Activated T-helper 1 cell treated with anti-CD3 and anti-CD28 coated beads, Interleukin-12 subunit alpha, Interleukin-12 subunit beta, Interleukin-2, Interleukin-4 antibody, amounts not matched to agents 30 ng/mL and 10 ng/mL and 1 ng/mL, durations not matched to agents 14 hours and 24 hours and 36 hours (primary cell): ENCODE results near the gene EPB41L4B. TPM values are rescaled to one million over a fixed set of nuclear protein-coding genes. Genes with fewer than 3 reads are reported as not detected.
A peak's percentile ranks its signal among the peaks of the same experiment; 100 is the strongest.

Source experiments
- DNase-seq: peaks from one replicate; pipeline ENCODE4 v3.0.0; 2021; ENCODE audit warnings: low spot score
- H3K27ac Mint-ChIP-seq: one replicate; pipeline ENCODE4 v1.8.0; 2021; ENCODE audit warnings: mild to moderate bottlenecking, mixed read lengths
- H3K27me3 Mint-ChIP-seq: one replicate; pipeline ENCODE4 v1.8.0; 2022; ENCODE audit warnings: mild to moderate bottlenecking, moderate library complexity, mixed read lengths; ENCODE audit not compliant: insufficient read depth
- H3K36me3 Mint-ChIP-seq: one replicate; pipeline ENCODE4 v1.8.0; 2021; ENCODE audit warnings: low read depth, mixed read lengths
- H3K4me1 Mint-ChIP-seq: one replicate; pipeline ENCODE4 v1.8.0; 2021; ENCODE audit warnings: low read depth, mixed read lengths
- H3K4me3 Mint-ChIP-seq: one replicate; pipeline ENCODE4 v1.8.0; 2021; ENCODE audit warnings: mild to moderate bottlenecking, moderate library complexity, mixed read lengths
- H3K9me3 Mint-ChIP-seq: one replicate; pipeline ENCODE4 v1.8.0; 2021; ENCODE audit warnings: mixed read lengths
- intact Hi-C: fragments of 100-400 bp; cut with micrococcal nuclease; formaldehyde crosslinking; loops from one replicate; pipeline ENCODE4 v1.15.1; 2024
- total RNA-seq: library from RNA; stranded (reverse); gene quantifications from 2 replicates; pipeline ENCODE4 v1.2.3, GENCODE V29; 2022

The EPB41L4B gene
- total RNA-seq, 1 donor from 2014 or later: 2.2 TPM

DNA sequence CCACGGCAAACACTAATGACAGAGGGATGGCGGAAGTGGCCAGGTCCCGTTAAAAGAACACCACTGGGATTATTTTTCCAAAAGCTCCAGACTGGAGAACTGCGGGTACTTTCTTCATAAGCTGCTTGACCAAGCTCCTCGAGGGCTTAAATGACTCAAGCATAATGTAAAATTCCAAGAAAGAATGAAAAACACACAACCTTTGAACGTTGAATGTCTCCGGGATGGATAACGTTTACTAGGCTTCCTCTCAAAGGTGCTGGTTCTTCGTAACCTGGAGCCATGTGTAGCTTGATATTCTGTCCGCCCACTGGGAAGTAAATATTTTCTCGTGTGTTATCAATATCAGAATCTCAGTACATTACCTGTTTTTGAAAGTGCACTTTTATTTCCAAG lies 67.6 kb downstream of the EPB41L4B start:
- no peaks in the 10 kb centered on the region for H3K9me3 Mint-ChIP-seq
- no peak overlapping the region for H3K4me3 Mint-ChIP-seq
- DNase-seq: no peak
- no peaks in the 10 kb centered on the region for H3K36me3 Mint-ChIP-seq
- intact Hi-C loops: no loop called here
- H3K27me3 Mint-ChIP-seq: peaks cover 3% of the 10 kb centered on the region
- no peak overlapping the region for H3K27ac Mint-ChIP-seq
- H3K4me1 Mint-ChIP-seq: no peaks in the 10 kb centered on the region

DNA sequence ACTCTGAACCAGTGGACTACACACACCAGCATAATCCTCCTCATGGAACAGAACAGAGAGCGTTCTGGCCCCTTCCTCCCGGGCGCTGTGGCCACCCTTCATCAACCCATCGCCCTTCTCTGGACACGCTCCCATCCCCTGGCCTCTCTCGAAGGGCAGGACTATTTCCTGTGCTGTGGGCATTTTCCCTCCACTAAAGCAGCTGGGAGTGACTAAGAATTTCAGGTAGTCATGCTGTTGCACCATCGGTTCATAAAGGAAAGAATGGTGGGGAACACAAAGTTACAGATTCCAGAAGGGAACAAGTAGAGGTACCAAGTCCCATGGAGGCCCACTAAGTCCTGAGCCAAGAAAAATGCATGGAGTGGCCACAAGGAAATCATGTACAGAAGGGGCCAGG lies 68.6 kb downstream of the EPB41L4B start:
- Mint-ChIP-seq H3K27me3 (peaks cover 7% of the 10 kb centered on the region), H3K36me3 (no peaks in the 10 kb centered on the region), H3K4me3 (no peak overlapping the region), H3K4me1 (no peaks in the 10 kb centered on the region), H3K9me3 (no peaks in the 10 kb centered on the region), H3K27ac (no peak overlapping the region)
- intact Hi-C loops: no loop called here
- DNase-seq: no peak

DNA sequence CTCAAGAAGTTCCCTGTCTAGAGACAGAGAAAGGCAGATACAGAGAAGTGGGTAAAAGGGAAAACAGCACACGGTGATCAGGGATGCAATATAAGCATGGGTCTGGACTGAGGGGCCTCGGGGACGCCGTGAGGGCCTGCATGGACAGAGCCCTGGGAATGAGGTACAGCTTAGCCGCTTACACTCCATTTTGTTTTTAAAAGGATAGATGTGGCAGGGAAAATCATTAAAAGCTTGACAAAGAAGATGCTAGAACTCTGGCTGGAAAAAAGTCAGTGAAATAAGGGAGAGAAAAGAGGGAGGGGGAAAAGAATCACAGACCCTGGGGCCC lies 69.1 kb downstream of the EPB41L4B start:
- H3K27ac Mint-ChIP-seq: no peak overlapping the region
- H3K36me3 Mint-ChIP-seq: no peaks in the 10 kb centered on the region
- no peak for DNase-seq
- intact Hi-C loops: no loop called here
- H3K27me3 Mint-ChIP-seq: peaks cover 4% of the 10 kb centered on the region
- no peaks in the 10 kb centered on the region for H3K4me1 Mint-ChIP-seq
- no peak overlapping the region for H3K4me3 Mint-ChIP-seq
- H3K9me3 Mint-ChIP-seq: no peaks in the 10 kb centered on the region

DNA sequence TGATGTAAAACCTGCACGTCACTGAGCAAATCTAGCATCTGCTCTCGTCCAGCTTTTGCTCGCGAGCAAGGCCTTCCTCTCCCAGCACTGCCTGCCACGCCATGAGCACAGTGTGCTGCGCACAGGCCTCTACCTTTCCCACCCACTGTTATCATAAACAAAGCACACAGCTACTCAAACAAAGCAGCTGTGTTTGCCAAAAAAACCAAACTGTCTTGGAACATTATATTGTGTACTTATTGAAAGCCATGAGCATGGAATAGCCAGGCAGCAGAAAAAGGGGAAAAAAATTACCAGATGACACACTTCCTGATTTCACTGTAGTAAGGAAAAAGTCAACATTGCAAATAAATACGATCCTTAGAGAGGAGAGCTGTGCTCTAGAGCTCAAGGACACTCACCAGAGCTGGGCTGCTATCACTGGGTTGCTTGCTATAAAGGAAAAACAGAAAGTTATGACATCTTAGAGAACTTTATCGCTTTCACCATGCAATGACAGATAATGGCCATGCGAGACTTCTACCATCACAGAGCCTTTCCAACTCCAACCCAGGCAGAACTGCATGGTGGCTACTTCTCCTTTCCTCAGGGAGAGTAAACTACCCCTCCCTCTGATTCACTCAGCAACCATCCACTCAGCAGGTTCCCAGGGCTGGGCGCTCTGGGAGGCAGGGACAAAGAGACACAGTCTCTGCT lies 69.6 kb downstream of the EPB41L4B start:
- H3K4me3 Mint-ChIP-seq: no peak overlapping the region
- H3K9me3 Mint-ChIP-seq: no peaks in the 10 kb centered on the region
- peaks cover 3% of the 10 kb centered on the region for H3K27me3 Mint-ChIP-seq
- H3K36me3 Mint-ChIP-seq: no peaks in the 10 kb centered on the region
- no peaks in the 10 kb centered on the region for H3K4me1 Mint-ChIP-seq
- intact Hi-C loops: no loop called here
- no peak for DNase-seq
- no peak overlapping the region for H3K27ac Mint-ChIP-seq

DNA sequence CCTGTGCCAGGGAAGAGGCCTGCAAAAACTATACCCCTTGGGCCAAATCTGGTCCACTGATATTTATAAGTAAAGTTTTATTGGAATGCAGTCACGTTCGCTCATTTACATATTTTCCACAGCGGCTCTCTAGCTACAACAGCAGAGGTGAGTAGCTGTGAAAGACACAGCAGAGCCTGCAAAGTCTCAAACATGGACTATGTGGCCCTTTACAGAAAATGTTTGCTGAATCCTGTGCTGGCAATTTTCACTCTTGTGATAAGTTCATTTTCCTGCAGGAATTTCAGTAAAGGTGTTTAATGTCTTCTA lies 70.1 kb downstream of the EPB41L4B start:
- DNase-seq: no peak
- no peaks in the 10 kb centered on the region for H3K4me1 Mint-ChIP-seq
- intact Hi-C loops: no loop called here
- no peak overlapping the region for H3K27ac Mint-ChIP-seq
- H3K9me3 Mint-ChIP-seq: no peaks in the 10 kb centered on the region
- no peaks in the 10 kb centered on the region for H3K36me3 Mint-ChIP-seq
- H3K27me3 Mint-ChIP-seq: peaks cover 3% of the 10 kb centered on the region
- no peak overlapping the region for H3K4me3 Mint-ChIP-seq

DNA sequence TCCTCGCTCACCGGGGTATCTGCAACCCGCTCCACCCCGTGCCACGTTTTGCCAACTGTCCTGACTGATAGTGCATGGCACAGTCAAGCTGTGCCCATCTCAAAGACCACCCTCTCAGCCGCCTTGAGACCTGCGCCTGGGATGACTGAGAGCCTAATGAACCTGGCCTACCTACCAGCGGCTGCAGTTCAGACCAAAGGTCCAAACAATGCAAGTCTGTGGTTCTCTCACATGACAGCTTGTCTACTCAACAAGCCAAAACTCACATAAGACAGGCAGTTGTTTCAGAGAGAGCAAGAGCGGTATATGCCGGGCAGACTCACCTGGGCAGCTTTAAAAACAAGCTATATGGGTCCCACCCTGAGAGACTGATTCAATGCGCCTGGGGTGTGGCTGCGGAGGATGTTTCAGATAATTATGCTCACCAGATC lies 70.5 kb downstream of the EPB41L4B start:
- Mint-ChIP-seq H3K9me3 (no peaks in the 10 kb centered on the region), H3K4me3 (no peak overlapping the region), H3K4me1 (no peaks in the 10 kb centered on the region), H3K27me3 (peaks cover 3% of the 10 kb centered on the region), H3K36me3 (no peaks in the 10 kb centered on the region), H3K27ac (no peak overlapping the region)
- intact Hi-C loops: no loop called here
- no peak for DNase-seq

DNA sequence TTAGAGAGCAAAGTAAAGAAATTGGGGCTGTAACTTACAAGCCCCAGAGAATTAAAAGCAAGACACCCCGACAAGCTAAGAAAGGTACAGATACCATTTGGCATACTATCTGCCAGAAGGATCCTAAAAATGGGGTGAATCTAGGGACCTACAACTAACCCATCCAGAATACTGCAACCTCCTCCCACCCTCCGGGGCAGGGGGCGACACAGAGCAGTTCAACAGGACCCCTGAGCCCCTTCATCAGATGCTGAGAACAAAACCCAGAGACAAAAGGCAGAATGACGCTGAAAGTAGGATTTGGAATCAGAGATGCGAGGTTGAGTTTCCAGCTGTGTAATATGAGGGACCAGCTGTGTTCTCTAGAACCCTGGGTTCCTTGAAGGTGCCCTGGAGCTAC lies 71.2 kb downstream of the EPB41L4B start:
- Mint-ChIP-seq H3K4me3 (no peak overlapping the region), H3K9me3 (no peaks in the 10 kb centered on the region), H3K27me3 (peaks cover 6% of the 10 kb centered on the region), H3K36me3 (no peaks in the 10 kb centered on the region), H3K4me1 (no peaks in the 10 kb centered on the region), H3K27ac (no peak overlapping the region)
- intact Hi-C loops: no loop called here
- no peak for DNase-seq

DNA sequence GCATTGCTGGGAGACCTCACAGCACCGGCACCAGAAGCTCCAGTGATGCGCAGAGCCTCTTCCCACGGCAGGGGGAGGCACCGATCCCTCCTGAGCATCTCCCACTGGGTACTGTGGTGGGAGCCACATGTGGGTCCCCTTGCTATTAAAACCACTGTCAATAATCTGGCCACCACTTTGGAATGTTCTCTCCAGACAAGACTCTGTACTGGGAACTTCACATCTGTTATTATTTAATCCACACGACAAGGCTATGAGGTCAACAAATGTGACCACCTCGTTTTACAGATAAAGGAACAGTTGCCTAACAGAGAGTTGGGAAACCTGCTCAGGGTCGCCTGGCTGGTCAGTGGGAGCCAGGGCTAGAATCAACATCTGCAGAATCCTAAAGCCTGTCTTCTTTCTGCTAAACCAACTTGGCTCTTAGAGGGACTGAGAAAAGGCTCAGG lies 72.7 kb downstream of the EPB41L4B start:
- H3K27ac Mint-ChIP-seq: no peak overlapping the region
- H3K9me3 Mint-ChIP-seq: no peaks in the 10 kb centered on the region
- no peak overlapping the region for H3K4me3 Mint-ChIP-seq
- peaks cover 19% of the 10 kb centered on the region for H3K27me3 Mint-ChIP-seq
- DNase-seq: no peak
- H3K4me1 Mint-ChIP-seq: no peaks in the 10 kb centered on the region
- no peaks in the 10 kb centered on the region for H3K36me3 Mint-ChIP-seq
- intact Hi-C loops: no loop called here

DNA sequence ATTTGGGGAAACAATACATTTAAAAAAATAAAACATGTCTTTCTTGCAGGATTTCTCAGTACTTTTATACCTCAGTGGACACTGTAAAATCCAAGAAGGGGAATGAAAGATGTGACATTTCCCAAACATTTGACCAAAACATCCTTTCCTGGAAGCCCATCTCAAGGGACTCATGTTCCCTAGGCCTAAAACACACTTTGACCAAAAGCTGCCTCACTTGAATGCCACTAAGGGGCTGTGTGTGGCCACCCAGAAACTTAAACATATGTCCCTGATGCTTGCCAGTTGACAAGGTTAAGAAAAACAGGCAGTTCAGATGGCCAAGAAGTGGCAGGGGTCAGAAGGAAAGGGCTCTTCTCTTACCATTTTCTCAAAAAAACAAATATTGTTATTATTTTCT lies 73.6 kb downstream of the EPB41L4B start:
- intact Hi-C loops: no loop called here
- no peak overlapping the region for H3K4me3 Mint-ChIP-seq
- H3K27me3 Mint-ChIP-seq: peaks cover 19% of the 10 kb centered on the region
- H3K36me3 Mint-ChIP-seq: no peaks in the 10 kb centered on the region
- no peaks in the 10 kb centered on the region for H3K4me1 Mint-ChIP-seq
- no peaks in the 10 kb centered on the region for H3K9me3 Mint-ChIP-seq
- no peak overlapping the region for H3K27ac Mint-ChIP-seq
- no peak for DNase-seq

DNA sequence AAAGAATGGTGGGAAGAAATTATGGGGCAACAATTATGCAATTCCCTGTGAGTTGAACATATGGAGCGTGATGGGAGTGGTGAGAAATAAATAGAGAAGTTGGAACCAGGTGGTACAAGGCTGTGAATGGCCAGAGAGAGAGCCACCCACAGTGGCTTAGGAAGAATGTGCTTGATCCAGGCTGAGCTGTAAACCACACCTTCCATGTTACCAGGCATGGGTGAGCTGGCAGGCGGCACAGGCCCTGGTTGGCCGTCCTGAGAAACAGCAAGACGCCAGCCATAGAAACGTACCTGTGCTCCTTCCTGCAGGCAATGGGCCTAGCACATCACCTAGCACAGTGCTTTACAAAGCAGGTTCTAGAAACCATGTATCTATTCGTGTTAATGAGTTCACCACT lies 74.3 kb downstream of the EPB41L4B start:
- intact Hi-C loops: no loop called here
- no peak for DNase-seq
- H3K36me3 Mint-ChIP-seq: no peaks in the 10 kb centered on the region
- no peak overlapping the region for H3K27ac Mint-ChIP-seq
- H3K27me3 Mint-ChIP-seq: peaks cover 25% of the 10 kb centered on the region
- H3K4me3 Mint-ChIP-seq: no peak overlapping the region
- H3K4me1 Mint-ChIP-seq: no peaks in the 10 kb centered on the region
- H3K9me3 Mint-ChIP-seq: no peaks in the 10 kb centered on the region

DNA sequence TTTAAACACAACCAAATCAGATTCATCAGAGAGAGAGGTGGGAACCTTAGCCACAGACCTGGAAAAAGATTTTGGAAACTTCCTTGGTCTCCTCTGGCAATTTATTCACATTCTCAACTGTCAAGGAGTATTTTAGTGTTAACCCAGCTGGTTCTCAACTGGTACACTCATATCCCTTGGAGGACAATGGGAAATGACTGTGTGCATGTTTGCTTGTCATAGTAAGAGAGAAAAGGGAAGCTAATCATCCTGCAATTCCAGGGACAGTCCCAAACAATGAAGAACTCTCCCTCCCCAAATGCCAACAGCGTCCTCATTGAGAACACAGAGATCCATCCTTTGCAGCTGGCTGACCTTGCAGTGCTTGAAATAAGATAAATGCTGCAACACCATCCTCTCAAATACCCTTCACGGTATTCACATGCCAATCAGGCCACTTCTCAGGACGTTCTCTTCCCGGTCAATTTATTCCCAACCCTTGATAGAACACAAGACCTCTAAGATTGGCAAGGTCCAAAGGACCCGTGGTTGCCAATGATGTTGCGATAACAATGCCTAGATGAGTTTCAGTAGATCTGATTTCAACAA lies 75.5 kb downstream of the EPB41L4B start:
- H3K4me1 Mint-ChIP-seq: no peaks in the 10 kb centered on the region
- no peaks in the 10 kb centered on the region for H3K9me3 Mint-ChIP-seq
- H3K4me3 Mint-ChIP-seq: no peak overlapping the region
- DNase-seq: no peak
- peaks cover 26% of the 10 kb centered on the region for H3K27me3 Mint-ChIP-seq
- intact Hi-C loops: loop anchor here (2.0 kb wide), 1 partner anchor 155 kb away; no protein-coding TSS in a partner anchor
- no peak overlapping the region for H3K27ac Mint-ChIP-seq
- no peaks in the 10 kb centered on the region for H3K36me3 Mint-ChIP-seq

DNA sequence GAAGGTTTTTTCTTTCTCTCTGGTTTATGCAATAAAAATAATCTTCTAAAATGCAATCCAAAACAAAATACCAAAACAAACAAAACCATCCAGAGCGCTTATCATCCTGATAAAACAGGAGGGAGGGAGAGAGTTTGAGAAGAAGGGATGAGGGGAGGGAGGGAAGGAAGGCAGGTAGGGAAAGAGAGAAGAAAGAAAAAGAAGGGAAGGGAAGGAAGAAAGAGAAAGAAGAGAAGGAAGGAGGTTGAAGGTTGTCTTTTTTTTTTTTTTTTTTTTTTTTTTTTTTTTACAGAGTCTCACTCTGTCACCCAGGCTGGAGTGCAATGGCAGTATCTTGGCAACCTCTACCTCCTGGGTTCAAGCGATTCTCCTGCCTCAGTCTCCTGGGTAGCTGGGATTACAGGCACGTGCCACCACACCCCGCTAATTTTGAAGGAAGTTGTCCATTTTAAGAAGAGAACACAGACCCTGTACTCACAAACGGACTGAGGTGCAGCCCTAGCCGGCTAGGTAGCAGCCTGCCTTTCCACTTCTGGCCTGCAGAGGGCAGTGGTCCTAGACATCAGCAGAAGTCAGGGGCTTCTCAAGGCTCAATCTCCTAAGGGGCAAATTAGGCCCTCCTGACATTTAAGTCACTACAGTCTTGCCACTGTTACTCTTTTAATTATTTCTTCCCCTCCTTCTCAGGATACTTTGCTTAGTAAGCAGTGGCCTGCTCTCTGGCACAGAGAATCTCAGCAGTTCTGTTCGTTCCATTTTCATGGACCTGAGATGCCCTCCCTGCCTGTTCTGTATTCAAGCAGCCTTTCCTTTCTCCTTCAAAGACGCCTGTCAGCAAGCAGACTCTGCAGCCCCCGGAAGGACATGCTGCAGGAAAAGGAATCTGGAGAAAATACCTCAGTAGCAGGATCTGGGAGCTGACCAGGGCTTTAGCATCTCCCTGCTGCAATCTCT lies 76.4 kb downstream of the EPB41L4B start:
- intact Hi-C loops: loop anchor here (1.0 to 2.0 kb wide), 4 partner anchors 77 to 276 kb away; partner anchors contain the start of gene EPB41L4B
- DNase-seq: peak; percentile 42
- H3K4me3 Mint-ChIP-seq: no peak overlapping the region
- no peaks in the 10 kb centered on the region for H3K4me1 Mint-ChIP-seq
- H3K36me3 Mint-ChIP-seq: no peaks in the 10 kb centered on the region
- peaks cover 29% of the 10 kb centered on the region for H3K27me3 Mint-ChIP-seq
- H3K9me3 Mint-ChIP-seq: no peaks in the 10 kb centered on the region
- no peak overlapping the region for H3K27ac Mint-ChIP-seq

DNA sequence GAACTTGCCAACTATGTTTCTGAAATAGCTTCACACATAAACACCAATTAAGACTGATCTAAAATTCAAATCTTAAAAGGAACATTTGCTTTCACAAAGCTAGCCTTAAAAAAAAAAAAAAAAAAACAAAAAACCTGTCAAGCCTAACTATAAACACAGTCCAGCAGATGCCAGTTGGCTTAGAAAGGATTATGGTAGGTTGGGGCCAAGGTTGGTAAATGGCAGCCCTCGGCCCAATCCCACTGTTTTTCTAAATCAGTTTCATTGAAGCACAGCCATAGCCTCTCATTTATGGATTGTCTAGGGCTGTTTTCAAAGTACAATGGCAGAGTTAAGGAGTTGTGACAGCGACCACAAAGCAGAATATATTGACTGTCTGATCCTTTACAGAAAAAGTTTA lies 78.1 kb downstream of the EPB41L4B start:
- DNase-seq: no peak
- H3K4me3 Mint-ChIP-seq: no peak overlapping the region
- peaks cover 26% of the 10 kb centered on the region for H3K27me3 Mint-ChIP-seq
- no peaks in the 10 kb centered on the region for H3K9me3 Mint-ChIP-seq
- no peak overlapping the region for H3K27ac Mint-ChIP-seq
- H3K36me3 Mint-ChIP-seq: no peaks in the 10 kb centered on the region
- intact Hi-C loops: no loop called here
- H3K4me1 Mint-ChIP-seq: no peaks in the 10 kb centered on the region
